MM.1S (cell line): ENCODE data around the gene RCVRN.

Experiments used
- DNase-seq: peaks from one replicate; pipeline ENCODE4 v3.0.0-alpha.2; 2015
- H2AFZ ChIP-seq: fragments of 300-600 bp; sonication (generic); 2 replicates; pipeline ENCODE4 v1.6.0; 2016; ENCODE audit warnings: antibody characterized with exemption, low read length
- H3F3A ChIP-seq: fragments of 300-600 bp; sonication (generic); 2 replicates; pipeline ENCODE4 v1.6.1; 2016; ENCODE audit warnings: mild to moderate bottlenecking, antibody characterized with exemption, low read length, moderate library complexity, mixed read lengths; ENCODE audit not compliant: insufficient read depth
- H3K27ac ChIP-seq: fragments of 300-600 bp; sonication (generic); 2 replicates; pipeline ENCODE4 v1.5.1; 2016; ENCODE audit warnings: mild to moderate bottlenecking, low read length
- H3K27me3 ChIP-seq: fragments of 300-600 bp; sonication (generic); replicated peaks from 2 replicates; pipeline ENCODE4 v1.6.0; 2016; ENCODE audit warnings: low read length; ENCODE audit not compliant: insufficient read depth
- H3K36me3 ChIP-seq: fragments of 300-600 bp; sonication (generic); replicated peaks from 2 replicates; pipeline ENCODE4 v1.6.1; 2016; ENCODE audit warnings: mild to moderate bottlenecking, low read length, mixed read lengths; ENCODE audit not compliant: insufficient read depth
- H3K4me1 ChIP-seq: fragments of 300-600 bp; sonication (generic); 2 replicates; pipeline ENCODE4 v1.6.1; 2016; ENCODE audit warnings: low read length, mixed read lengths
- H3K4me2 ChIP-seq: fragments of 300-600 bp; sonication (generic); 2 replicates; pipeline ENCODE4 v1.6.0; 2016; ENCODE audit warnings: low read depth, low read length
- H3K4me3 ChIP-seq: fragments of 300-600 bp; sonication (generic); 2 replicates; pipeline ENCODE4 v1.5.1; 2016; ENCODE audit warnings: low read length, mixed read lengths
- H3K79me2 ChIP-seq: fragments of 300-600 bp; sonication (generic); 2 replicates; pipeline ENCODE4 v1.6.1; 2016; ENCODE audit warnings: mixed run types, low read length, mixed read lengths
- H3K9ac ChIP-seq: fragments of 300-600 bp; sonication (generic); 2 replicates; pipeline ENCODE4 v1.6.1; 2016; ENCODE audit warnings: low read length, mixed read lengths
- H3K9me2 ChIP-seq: fragments of 300-600 bp; sonication (generic); replicated peaks from 2 replicates; pipeline ENCODE4 v1.6.1; 2016; ENCODE audit warnings: mild to moderate bottlenecking, low read length, mixed read lengths; ENCODE audit not compliant: insufficient read depth
- H3K9me3 ChIP-seq: fragments of 300-600 bp; sonication (generic); replicated peaks from 2 replicates; pipeline ENCODE4 v1.6.1; 2016; ENCODE audit warnings: mild to moderate bottlenecking, low read length, mixed read lengths; ENCODE audit not compliant: insufficient read depth
- H4K20me1 ChIP-seq: fragments of 300-600 bp; sonication (generic); 2 replicates; pipeline ENCODE4 v1.6.1; 2016; ENCODE audit warnings: mild to moderate bottlenecking, low read length, moderate library complexity, mixed read lengths; ENCODE audit not compliant: insufficient read depth
- EZH2 ChIP-seq: fragments of 300-600 bp; sonication (generic); optimal IDR thresholded peaks from 2 replicates; pipeline ENCODE3; 2017; ENCODE audit warnings: low read depth, mild to moderate bottlenecking, antibody characterized with exemption, low read length, mixed read lengths
- EZH2phosphoT487 ChIP-seq: fragments of 300-600 bp; sonication (generic); IDR thresholded peaks from 2 replicates; pipeline ENCODE4 v1.6.1; 2018; ENCODE audit warnings: antibody characterized with exemption, low read length
- TF ChIP-seq, protein P1 (sequence below): fragments of 300-600 bp; sonication (generic); IDR thresholded peaks from 2 replicates; pipeline ENCODE4 v1.5.1; 2016; ENCODE audit warnings: antibody characterized with exemption, low read length, mixed read lengths

Gene RCVRN

DNA sequence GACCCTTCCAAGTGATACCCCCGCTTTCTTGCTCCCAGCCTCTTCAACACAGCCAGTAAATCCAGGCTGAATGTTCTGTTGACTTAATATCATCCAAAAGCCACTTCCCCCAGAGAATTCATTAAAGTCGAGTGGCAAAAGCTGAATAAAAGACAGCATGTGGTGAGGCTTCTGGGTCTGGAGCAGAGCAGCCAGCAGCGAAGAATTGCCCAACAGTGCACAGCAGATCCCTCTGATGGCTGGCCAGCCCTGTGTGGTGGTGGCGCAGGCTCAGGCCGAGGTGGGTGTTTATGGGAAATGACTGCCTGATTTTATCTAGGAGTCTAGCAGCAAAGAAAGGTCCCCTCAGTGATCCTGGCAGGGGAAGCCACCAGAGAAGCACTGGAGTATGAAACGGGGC is 30.3 kb upstream of the RCVRN start:
- H3K4me1 ChIP-seq = no peaks in the 10 kb centered on the region
- no peaks in the 10 kb centered on the region for H3K79me2 ChIP-seq
- H3K27me3 ChIP-seq = 0 out of 2 replicates have a peak, but pooled peaks cover 5% of the 10 kb centered on the region
- H3K36me3 ChIP-seq = no peaks in the 10 kb centered on the region
- no peak overlapping the region for H3K9ac ChIP-seq
- H3K4me2 ChIP-seq = no peak overlapping the region
- no peak overlapping the region for H2AFZ ChIP-seq
- H3K27ac ChIP-seq = no peak overlapping the region
- TF ChIP-seq EZH2 (no peak), EZH2phosphoT487 (no peak)
- no peaks in the 10 kb centered on the region for H3K9me2 ChIP-seq
- DNase-seq = no peak
- no peaks in the 10 kb centered on the region for H4K20me1 ChIP-seq
- no peak overlapping the region for H3K4me3 ChIP-seq
- H3F3A ChIP-seq = no peaks in the 10 kb centered on the region
- no peaks in the 10 kb centered on the region for H3K9me3 ChIP-seq

DNA sequence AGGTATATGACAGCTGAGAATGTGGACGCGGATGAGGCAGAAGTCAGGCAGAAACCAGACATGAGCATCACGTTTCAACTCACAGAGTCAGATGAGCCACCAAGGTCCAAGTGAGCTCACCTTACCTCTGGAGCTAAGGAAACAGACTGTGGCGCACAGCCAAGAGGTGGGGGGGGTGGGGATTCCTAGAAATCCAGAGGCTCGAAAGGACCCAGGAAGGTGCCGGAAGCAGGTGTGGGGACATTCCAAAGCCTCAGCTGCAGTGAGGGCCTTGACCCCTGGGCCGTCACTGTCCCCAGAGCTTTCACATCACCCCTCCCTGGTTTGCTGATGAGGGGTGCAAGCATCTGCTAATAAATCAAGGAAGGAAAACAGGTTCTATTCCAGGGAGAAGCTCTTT is 29.3 kb upstream of the RCVRN start:
- H3K27me3 ChIP-seq = peaks cover 13% of the 10 kb centered on the region; the same call in 1 of the 2 replicates
- H3K9me3 ChIP-seq = no peaks in the 10 kb centered on the region
- H3K79me2 ChIP-seq = no peaks in the 10 kb centered on the region
- H3K27ac ChIP-seq = no peak overlapping the region
- H3K9me2 ChIP-seq = no peaks in the 10 kb centered on the region
- H3K4me2 ChIP-seq = no peak overlapping the region
- no peak overlapping the region for H2AFZ ChIP-seq
- H3K36me3 ChIP-seq = no peaks in the 10 kb centered on the region
- H3K4me1 ChIP-seq = no peaks in the 10 kb centered on the region
- H3K9ac ChIP-seq = no peak overlapping the region
- TF ChIP-seq, protein P1, sequence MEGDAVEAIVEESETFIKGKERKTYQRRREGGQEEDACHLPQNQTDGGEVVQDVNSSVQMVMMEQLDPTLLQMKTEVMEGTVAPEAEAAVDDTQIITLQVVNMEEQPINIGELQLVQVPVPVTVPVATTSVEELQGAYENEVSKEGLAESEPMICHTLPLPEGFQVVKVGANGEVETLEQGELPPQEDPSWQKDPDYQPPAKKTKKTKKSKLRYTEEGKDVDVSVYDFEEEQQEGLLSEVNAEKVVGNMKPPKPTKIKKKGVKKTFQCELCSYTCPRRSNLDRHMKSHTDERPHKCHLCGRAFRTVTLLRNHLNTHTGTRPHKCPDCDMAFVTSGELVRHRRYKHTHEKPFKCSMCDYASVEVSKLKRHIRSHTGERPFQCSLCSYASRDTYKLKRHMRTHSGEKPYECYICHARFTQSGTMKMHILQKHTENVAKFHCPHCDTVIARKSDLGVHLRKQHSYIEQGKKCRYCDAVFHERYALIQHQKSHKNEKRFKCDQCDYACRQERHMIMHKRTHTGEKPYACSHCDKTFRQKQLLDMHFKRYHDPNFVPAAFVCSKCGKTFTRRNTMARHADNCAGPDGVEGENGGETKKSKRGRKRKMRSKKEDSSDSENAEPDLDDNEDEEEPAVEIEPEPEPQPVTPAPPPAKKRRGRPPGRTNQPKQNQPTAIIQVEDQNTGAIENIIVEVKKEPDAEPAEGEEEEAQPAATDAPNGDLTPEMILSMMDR = no peak
- no peak for TF ChIP-seq EZH2phosphoT487
- no peaks in the 10 kb centered on the region for H3F3A ChIP-seq
- H3K4me3 ChIP-seq = no peak overlapping the region
- H4K20me1 ChIP-seq = no peaks in the 10 kb centered on the region
- no peak for DNase-seq

- Histone ChIP-seq H3K27me3 (peaks cover 13% of the 10 kb centered on the region; the same call in 1 of the 2 replicates), H3K36me3 (no peaks in the 10 kb centered on the region), H3K27ac (no peak overlapping the region), H3K4me1 (no peaks in the 10 kb centered on the region), H3K9ac (no peak overlapping the region), H3F3A (no peaks in the 10 kb centered on the region), H3K9me3 (no peaks in the 10 kb centered on the region), H4K20me1 (no peaks in the 10 kb centered on the region), H2AFZ (no peak overlapping the region), H3K79me2 (no peaks in the 10 kb centered on the region), H3K9me2 (no peaks in the 10 kb centered on the region), H3K4me3 (no peak overlapping the region), H3K4me2 (no peak overlapping the region)
- no peak for DNase-seq
- TF ChIP-seq, protein P1 = no peak
- TF ChIP-seq EZH2 (no peak), EZH2phosphoT487 (no peak)
Observed at GRCh38 chr17:9932491-9932890, 27.4 kb upstream of the RCVRN start.

GRCh38 chr17:9931144-9931741 is 26.2 kb upstream of the RCVRN start:
- H3K27ac ChIP-seq = no peak overlapping the region

More at GRCh38 chr17:9931144-9931741, 26.2 kb upstream of the RCVRN start:
- Histone ChIP-seq H3K79me2 (no peaks in the 10 kb centered on the region), H3F3A (no peaks in the 10 kb centered on the region), H3K9me3 (no peaks in the 10 kb centered on the region), H3K9ac (no peak overlapping the region), H2AFZ (no peak overlapping the region), H4K20me1 (no peaks in the 10 kb centered on the region), H3K4me1 (no peaks in the 10 kb centered on the region), H3K27me3 (peaks cover 13% of the 10 kb centered on the region; the same call in 1 of the 2 replicates), H3K4me2 (no peak overlapping the region), H3K9me2 (no peaks in the 10 kb centered on the region), H3K4me3 (no peak overlapping the region), H3K36me3 (no peaks in the 10 kb centered on the region)
- TF ChIP-seq, protein P1 = no peak
- no peak for TF ChIP-seq EZH2
- no peak for TF ChIP-seq EZH2phosphoT487
- DNase-seq = no peak
